HG03442 (cell line): ENCODE measurements around the gene SPDYE5.
"Not testable (repeated sequence)": the region's sequence is repeated elsewhere in the genome, so short reads cannot be mapped to it uniquely, and the experiment has no call there.

Source experiments
- ATAC-seq: cut with Tn5 transposase; IDR thresholded peaks from one replicate; pipeline ENCODE4 v1.9.1; 2021; ENCODE audit warnings: mild to moderate bottlenecking, moderate library complexity; ENCODE audit not compliant: unreplicated experiment

SPDYE5 gene, protein sequence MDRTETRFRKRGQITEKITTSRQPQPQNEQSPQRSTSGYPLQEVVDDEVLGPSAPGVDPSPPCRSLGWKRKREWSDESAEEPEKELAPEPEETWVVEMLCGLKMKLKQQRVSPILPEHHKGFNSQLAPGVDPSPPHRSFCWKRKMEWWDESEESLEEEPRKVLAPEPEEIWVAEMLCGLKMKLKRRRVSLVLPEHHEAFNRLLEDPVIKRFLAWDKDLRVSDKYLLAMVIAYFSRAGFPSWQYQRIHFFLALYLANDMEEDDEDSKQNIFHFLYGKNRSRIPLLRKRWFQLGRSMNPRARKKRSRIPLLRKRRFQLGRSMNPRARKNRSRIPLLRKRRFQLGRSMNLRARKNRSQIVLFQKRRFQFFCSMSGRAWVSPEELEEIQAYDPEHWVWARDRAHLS

DNA sequence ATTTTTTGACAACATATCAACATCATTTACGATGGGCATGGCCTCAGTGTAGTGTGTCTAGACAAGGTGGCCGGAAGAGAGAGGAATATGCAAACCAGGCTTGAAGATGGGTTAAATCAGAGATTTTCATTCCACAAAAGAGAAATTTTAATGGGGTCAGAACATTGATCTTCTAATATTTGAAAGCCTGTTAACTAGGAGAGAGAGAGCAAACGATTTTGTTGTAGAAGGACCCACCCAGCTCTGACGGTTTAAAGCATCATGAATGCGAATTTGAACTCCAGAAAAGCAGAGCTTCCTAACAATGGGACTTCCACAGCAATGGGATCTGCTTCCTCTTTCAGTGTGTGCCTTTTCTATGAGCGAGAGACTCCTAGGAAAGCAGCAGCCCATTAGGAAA lies at the start of gene SPDYE5:
Gene SPDYE5 (plus strand): TSS at position 301 of the 400 bp plus-strand sequence. CDS start 1,728 bp downstream, outside the sequence.
- ATAC-seq: not testable (repeated sequence)

DNA sequence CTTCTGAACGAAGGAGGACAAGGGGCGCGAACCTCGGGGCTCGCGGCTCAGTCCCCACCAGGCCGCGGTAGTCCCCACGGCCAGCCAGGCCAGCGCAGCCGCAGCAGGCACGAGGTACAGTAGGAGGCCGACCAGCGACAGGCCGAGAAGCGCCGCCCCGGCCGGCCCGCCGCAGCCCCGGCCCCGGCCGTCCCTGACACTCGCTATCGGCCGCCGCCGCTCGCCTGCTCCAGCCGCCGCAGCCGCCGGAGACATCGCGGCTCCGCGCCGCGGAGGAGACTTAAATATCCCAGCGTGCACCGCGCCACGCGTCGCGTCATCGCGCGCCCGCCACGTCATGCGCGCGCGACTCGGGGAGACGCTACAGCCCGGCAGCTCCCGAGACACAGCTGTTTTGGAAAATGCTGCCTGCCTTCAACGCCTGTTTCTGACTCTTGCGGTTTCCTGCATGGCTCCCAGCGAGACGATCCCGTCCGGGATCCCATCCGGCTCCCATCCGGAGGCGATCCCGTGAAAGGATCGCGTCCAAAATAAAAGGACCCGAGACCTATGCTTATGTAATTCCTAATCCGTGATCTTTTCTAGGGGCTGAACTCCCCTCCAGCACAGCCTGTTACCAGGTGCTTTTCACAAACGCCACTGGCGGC lies 49.5 kb upstream of the SPDYE5 start:
- ATAC-seq: peak; percentile 73

DNA sequence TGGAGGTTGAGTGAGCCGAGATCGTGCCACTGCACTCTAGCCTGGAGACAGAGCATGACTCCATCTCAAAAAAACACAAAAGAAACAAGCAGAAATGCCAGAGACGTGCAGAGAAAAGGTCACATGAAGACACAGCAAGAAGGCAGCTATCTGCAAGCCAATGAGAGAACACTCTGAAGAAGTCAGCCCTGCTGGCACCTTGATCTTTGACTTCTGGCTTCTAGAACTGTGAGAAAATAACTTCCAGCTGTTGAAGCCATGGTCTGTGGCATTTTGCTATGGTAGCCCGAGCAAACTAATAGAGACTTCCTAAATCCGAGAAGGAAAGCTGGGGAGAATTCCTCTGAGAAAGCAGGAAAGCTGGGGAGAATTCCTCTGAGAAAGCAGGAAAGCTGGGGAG lies 42.2 kb upstream of the SPDYE5 start:
- ATAC-seq: not testable (repeated sequence)

DNA sequence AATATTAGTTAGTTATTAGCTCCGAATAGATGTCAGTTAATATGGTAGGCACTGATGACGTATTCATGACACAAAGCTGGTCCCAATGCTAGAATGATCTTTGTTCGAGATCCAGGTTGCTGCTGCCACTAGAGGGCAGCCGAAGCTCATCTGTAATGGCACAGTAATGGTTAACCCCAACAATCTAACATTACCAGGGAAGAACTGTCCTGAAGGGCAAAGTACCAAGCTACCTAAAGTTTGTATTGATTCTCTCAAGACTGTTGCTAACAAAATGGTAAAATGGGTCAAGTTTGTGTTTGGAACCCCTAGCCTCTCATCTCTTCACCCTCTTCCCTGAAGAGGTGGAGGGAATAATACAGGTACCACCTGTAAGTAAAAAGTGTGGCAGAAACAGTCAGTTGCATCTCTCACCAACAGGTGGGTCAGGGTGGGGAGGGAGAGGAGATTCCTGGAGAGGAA lies 39.6 kb upstream of the SPDYE5 start:
- ATAC-seq: not testable (repeated sequence)

DNA sequence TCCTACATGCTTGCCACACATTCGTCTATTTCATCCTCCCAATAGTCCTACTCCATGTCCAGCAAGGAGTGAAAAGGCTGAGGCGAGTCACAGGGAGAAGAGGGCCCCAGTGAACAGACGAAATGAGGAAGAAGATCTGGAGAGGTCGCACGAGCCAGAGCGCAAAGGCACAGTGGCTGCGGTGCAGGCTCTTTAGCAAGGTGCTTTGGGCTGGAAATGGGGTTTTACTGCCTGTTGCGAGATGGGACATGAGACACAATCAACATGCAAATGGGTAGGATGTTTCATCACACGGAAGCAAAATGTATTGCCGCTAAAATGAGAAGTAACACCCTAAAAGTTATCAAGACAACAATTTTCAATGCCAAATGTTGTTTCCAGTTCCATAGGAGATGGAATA lies 35.7 kb upstream of the SPDYE5 start:
- not testable (repeated sequence) for ATAC-seq

DNA sequence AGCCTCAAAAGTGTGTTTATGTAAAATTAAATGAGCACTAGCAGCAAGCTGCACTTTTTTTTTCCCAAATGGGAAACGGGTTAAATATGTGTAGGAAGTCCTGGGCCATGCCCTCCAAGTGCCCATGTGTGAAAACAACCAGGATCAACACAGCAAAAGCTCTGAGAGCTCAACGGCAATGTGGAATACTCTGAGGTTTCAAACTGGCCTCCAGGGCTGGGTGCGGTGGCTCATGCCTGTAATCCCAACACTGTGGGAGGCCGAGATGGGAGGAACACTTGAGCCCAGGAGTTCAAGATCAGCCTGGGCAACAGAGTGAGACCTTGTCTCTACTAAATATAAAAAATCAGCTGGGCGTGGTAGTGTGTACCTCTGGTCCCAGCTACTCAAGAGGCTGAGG lies 34.1 kb upstream of the SPDYE5 start:
- ATAC-seq: not testable (repeated sequence)

DNA sequence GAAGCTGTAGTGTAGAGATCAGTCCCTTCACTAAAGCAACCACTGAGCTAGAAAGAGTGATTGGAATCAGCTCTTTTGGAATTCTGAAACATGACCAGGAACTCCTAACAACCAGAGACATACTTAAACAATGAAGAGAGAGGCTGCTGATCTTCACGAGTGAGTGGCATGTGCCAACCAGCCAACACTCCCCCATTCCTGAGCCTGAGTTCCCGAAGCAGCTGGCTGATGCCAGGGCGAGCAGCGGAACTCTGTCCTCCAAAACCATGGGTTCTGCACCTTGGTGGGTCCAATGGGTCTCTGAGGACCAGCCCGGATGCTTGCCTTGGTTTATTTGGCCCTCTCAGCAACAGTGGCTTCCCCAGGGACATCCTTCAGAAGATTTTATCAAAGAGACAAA lies 31.6 kb upstream of the SPDYE5 start:
- not testable (repeated sequence) for ATAC-seq

DNA sequence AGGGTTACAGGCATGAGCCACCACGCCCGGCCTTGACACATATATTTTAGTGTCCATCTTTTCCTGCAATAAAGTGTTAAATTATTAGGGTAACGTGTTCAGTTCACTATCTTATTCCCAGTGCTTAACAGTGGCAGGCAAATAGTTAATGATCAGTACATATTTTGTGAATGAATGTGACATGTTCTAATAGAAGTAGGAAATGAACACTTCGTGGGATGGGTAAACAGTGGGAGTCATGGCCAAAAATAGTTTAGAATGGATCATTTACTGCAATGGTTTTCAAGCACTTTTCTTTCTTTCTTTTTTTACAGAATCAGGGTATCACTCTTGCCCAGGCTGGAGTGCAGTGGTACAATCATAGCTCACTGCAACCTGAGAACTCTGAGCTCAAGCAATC lies 22.0 kb upstream of the SPDYE5 start:
- ATAC-seq: not testable (repeated sequence)

DNA sequence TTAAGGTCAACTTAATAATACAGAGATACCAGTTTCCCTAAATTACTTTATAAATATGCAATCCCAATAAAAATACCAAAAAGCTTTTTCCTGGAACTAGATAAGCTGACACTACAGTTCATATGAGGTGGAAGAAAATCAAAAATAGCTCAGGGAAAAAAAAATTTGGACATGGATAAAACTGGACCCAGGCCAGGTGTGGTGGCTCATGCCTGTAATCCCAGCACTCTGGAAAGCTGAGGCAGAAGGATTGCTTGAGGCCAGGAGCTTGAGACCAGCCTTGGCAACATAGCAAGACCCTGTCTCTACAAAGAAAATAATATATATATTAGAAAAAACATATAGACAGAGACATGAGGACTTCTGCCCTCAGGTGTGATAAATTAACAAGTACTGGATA lies 14.7 kb upstream of the SPDYE5 start:
- not testable (repeated sequence) for ATAC-seq

DNA sequence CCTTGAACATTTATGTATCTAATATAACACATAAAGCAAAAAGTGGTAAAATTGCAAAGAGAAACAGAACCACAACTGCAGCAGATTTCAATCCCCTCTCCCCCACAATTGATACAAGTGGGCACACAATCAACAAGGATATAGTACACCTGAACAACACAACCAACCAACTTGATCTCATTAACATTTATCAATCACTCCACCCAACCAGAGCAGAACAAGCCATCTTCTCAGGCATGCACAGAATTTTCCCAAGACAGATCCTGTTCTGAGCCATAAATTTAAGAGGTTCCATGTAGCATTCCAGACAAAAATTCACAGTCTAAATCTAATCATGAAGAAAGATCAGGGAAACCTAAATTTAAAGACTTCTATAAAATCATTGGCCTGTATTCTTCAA lies 11.8 kb upstream of the SPDYE5 start:
- ATAC-seq: not testable (repeated sequence)

DNA sequence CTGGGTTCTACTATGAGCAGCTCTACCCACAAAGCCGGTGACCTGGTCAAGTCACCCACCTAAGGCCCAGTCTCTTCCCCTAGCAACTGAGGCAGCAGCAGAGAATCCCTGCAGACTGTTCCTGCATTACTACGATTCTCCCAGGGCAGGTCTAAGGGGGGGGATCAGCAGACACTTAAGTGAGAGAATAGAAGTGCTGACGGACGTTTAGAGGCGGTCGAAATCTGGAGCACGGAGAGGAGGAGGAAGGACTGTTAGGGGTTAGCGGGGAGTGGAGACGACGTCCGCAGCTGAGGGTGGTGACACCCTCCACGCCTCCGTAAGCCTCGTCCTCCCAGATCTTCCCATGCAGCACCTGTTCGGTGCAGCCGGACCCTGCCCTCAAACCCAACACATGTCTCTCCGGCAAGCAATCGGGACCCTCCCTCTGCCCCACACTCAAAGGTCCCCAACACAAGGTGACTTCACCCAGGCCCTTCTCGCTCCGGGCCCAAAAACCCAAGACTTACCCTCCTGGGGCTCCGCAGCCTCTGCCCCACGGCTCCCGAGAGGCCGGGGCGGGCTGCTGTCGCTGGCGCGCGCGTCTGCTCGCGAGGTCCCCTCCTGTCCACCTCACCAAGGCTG lies 6.7 kb upstream of the SPDYE5 start:
- not testable (repeated sequence) for ATAC-seq

DNA sequence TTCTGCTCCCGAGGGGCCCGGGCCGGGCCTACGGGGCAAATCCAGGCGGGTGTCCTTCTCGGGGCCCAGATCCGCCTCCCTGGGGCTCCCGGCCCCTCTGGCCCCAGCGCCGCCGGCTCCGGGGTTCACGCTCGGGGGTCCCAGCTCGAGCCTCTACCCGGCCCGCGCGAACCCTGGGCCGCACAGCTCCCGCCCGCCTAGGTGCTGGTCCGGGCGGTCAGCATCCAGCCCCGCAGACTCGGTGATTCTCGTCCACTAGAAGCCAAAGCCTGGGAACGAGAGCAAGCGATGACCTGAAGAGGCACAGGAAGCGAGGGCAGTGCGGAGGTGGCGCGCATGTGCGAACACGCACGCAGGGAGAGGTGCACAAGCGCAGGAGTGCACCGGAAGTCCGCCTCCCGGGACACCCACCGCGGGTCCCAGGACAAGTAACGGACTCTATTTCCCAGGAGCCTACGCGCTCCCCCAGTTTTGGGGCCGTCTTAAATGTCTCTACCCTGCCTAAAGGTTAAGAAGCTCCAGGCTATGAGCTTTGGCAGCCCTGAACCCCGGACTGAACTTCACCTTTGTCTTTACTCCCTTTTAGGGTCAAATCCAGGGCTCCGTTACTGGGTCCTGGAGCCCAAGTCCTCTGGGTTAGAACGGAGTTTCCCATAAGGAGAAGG lies 6.0 kb upstream of the SPDYE5 start, which contains the start of gene POM121C:
Gene POM121C (minus strand): TSS at position 321 of the 665 bp plus-strand sequence. CDS start 44,803 bp downstream, outside the sequence.
- ATAC-seq: peak; percentile 99

DNA sequence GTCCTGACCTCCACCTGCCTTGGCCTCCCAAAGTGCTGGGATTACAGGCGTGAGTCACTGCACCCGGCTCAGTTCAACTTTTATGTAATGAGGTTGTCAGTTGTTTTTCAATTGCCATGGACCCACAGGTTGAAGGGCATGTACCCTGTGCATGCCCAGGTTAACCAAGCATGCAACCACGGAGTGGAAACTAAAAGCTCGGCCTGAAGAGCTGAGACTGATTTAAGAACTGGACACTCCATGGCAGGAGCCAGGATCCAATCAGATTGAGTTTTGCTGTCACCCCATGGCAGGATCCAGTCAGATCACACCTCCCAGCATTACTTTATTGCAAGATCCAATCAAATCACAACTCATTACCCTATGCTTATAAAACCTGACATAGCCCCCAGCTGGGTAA lies 16.9 kb downstream of the SPDYE5 start:
- not testable (repeated sequence) for ATAC-seq

DNA sequence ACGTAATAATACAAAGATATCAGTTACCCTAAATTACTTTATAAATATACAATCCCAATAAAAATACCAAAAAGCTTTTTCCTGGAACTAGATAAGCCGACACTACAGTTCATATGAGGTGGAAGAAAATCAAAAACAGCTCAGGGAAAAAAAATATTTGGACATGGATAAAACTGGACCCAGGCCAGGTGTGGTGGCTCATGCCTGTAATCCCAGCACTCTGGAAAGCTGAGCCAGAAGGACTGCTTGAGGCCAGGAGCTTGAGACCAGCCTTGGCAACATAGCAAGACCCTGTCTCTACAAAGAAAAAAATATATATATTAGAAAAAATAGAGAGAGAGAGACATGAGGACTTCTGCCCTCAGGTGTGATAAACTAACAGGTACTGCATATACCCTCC lies 26.7 kb downstream of the SPDYE5 start:
- not testable (repeated sequence) for ATAC-seq

DNA sequence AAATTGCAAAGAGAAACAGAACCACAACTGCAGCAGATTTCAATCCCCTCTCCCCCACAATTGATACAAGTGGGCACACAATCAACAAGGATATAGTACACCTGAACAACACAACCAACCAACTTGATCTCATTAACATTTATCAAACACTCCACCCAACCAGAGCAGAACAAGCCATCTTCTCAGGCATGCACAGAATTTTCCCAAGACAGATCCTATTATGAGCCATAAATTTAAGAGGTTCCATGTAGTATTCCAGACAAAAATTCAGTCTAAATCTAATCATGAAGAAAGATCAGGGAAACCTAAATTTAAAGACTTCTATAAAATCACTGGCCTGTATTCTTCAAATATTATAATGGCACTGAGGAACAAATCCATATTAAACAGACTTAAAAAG lies 29.6 kb downstream of the SPDYE5 start:
- not testable (repeated sequence) for ATAC-seq

DNA sequence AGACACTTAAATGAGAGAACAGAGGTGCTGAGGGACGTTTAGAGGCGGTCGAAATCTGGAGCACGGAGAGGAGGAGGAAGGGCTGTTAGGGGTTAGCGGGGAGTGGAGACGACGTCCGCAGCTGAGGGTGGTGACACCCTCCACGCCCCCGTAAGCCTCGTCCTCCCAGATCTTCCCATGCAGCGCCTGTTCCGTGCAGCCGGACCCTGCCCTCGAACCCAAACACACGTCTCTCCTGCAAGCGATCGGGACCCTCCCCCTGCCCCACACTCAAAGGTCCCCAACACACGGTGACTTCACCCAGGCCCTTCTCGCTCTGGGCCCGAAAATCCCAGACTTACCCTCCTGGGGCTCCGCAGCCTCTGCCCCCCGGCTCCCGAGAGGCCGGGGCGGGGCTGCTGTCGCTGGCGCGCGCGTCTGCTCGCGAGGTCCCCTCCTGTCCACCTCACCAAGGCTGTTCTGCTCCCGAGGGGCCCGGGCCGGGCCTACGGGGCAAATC lies 35.2 kb downstream of the SPDYE5 start:
- not testable (repeated sequence) for ATAC-seq

DNA sequence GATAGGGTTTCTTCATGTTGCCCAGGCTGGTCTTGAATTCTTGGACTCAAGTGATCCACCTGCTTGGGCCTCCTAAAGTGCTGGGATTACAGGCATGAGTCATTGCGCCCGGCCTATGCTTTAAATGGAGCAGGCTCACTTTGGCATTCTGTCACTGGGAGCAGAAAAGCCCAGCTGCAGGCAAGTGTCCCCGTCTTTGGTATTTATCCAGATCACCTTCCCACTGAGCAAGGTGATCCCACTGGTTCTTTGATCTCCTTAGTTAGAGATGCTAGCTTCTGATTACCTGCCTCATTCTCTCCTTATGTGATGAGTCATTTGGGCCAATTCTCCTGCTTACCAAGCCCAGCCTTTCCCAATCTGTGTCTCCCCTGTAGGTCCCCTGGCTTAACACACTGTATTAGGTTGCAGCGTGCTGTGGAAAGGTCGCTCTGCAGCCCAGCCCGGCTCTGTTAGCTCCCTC lies 39.3 kb downstream of the SPDYE5 start:
- ATAC-seq: no peak

DNA sequence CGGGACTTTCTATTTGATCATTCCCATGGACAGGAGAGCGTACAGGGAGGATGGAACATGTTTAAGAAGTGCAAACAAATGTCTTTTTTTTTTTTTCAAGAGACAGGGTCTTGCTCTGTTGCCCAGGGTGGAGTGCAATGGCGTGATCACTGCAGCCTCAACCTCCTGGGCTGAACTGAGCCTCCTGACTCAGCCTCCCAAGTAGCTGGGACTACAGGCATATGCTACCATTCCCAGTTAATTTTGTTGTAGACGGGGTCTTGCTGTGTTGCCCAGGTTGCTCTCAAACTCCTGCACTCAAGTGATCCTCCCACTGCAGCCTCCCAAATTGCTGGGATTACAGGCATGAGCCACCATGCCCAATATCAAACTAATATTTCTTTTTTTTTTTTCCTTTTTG lies 40.5 kb downstream of the SPDYE5 start:
- no peak for ATAC-seq

DNA sequence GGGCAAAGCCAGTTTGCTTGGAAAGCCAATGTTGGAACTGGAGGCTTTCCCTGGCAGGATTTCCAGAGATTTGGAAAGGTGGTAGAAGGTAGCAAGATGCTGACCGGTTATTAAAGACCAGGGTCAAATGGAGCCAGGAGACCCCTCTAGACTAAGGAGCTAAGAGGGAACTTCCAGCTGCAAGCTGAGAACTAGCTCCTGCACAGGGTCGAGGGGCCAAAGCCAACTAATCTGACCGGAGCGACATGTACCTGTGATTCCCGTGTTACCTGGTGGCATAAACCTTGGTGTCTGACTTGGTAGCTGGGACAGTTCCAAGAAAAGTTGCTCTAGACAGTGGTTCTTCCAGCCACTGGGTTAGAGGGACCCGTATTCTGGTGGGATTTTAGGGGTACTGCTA lies 41.8 kb downstream of the SPDYE5 start:
- no peak for ATAC-seq

DNA sequence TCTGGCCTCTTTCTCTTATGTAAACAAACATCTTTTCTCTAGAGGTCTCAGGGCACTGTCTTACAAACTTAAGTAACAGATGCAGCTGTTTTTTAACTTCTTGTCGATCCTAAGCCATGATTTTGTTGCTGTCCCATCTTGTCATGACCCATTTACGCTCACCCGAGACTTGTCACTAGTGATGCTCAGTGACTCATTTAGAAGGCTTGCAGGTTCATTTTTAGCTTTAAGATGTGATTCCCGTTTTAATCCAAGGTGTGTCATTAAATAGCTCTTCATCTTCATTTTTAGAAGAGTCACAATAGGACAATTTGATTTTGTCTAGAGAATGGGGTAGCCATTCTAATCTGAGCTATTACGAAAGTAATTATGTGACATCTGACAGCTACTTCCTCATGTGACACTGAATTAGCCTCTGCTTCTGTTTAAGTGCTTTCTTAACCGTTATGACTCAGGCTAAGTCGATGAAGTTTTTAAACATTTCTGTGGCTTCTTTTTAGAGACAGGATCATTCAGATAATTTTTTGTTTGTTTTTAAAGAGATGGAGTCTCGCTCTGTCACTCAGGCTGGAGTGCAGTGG lies 42.7 kb downstream of the SPDYE5 start:
- ATAC-seq: peak; percentile 76
